CD4-positive, alpha-beta T cell treated with Interleukin-6 for 4 hours (primary cell): ENCODE measurements around the gene PDCD1.
"Not testable (repeated sequence)": the region's sequence is repeated elsewhere in the genome, so short reads cannot be mapped to it uniquely, and the experiment has no call there.

Experiments
- DNase-seq: peaks from one replicate; pipeline ENCODE4 v3.0.0-alpha.2; 2020; ENCODE audit warnings: mixed read lengths

PDCD1 gene

DNA sequence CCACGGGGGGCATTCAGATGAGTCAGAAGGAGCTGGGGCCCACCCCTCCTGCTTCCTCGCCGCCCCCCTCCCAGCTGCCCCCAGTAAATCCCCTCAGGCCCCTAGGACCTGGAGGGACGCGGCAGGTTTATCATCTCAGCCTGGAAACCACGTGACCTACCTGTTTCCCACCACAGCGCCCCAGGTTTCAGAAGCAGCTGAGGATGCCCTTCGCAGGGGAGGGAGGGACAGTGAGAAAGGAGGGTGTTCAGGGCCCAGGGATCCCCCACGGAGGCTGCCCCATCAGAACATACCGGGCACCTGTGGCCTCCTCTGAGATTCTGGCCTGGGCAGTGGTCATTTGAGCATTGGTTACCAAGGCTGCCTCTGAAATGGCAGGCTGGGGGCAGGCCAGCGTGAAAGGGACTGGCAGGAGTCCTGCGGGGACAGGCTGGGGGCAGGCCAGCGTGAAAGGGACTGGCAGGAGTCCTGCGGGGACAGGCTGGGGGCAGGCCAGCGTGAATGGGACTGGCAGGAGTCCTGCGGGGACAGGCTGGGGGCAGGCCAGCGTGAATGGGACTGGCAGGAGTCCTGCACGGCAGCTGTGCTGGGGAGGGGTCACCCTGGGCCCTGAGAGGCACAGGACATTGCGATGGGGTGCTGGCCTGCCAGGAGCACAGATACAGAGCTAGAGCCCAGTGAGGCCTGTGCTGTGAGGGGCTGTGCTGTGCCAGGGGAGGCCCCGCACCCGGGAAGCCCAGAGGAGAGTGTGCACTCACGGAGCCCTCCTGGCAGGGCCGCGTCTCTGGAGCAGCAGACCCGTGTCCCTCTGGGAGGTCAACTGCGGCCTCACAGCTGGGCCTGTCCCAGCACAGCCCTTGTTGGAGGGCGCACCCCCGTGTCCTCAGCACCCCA is 48.1 kb downstream of the PDCD1 start:
- no peak for DNase-seq

DNA sequence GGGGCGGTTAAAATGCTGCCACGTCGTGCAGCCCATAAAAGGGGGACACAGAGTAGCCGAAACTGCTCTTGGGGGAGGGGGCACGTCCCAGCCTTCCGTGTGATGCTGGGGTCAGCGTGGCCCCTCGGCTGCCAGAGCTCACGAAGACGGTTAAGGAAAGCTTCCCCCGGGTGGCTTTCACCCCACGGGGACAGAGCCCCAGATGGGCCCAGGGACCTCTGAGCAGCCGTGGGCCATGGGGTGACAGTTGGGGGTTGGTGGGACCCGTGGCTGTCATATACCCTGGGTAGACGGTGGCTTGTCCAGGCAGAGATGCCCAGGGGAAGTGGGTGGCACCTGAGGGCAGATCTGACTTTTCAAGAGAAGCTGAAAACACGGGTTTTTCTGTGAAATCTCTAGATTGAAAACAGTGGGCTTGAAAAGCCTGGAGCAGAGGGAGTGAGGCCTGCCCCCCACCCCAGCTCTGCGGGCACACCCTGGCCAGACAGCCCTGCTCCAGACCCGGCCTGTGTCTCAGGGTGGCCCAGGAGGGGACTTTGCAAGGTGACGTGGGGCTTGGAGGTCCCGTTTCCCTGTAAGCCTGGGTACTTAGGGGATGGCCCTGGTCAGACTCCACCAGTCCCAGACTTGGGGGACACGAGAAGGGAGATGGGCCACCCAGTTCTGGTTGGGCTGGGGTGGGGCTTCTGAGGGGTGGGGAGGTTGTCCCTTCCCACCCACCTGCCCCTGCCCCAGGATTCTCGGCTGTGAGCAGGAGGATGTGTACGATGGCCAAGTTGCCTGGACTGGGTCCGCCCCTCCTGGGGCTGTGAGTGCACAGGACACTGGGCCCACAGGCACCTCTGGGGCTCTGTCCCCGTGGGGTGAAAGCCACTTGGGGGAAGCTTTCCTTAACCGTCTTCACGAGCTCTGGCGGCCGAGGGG is 49.0 kb downstream of the PDCD1 start:
- no peak for DNase-seq

DNA sequence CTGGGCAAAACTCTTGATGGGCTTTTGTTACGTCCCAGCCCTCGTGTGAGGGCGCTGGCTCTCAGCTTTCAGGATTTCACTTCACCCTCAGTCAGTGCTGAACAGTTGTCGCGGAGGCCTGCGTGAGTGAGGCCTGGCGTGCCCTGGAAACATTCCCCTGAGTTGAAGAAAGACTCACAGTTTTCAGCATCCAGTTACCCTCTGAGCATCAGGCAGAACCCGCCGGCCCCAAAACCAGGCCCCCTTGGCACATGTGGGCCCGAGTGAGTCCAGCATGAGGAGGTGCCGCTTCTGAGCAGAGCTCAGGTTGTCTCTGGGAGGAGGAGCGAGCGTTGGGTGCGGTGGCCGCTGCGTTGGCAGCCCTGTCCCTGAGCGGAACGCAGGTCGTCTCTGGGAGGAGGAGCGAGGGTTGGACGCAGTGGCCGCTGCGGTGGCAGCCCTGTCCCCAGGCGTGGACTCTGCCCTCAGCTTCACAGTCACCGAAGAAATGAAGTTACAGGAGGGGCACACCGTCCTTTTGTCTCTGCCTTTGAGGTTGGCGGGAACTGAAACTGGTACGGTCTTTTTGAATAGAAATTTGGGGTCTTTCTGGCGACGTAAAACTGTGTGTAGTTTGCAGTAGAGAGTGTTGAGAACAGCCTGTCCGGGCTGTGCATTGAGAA is 49.8 kb downstream of the PDCD1 start, which contains the start of gene NEU4:
TSS of gene NEU4 (plus strand) at position 473 of the 662 bp plus-strand sequence. CDS start 5,292 bp downstream, outside the sequence.
- DNase-seq = no peak

DNA sequence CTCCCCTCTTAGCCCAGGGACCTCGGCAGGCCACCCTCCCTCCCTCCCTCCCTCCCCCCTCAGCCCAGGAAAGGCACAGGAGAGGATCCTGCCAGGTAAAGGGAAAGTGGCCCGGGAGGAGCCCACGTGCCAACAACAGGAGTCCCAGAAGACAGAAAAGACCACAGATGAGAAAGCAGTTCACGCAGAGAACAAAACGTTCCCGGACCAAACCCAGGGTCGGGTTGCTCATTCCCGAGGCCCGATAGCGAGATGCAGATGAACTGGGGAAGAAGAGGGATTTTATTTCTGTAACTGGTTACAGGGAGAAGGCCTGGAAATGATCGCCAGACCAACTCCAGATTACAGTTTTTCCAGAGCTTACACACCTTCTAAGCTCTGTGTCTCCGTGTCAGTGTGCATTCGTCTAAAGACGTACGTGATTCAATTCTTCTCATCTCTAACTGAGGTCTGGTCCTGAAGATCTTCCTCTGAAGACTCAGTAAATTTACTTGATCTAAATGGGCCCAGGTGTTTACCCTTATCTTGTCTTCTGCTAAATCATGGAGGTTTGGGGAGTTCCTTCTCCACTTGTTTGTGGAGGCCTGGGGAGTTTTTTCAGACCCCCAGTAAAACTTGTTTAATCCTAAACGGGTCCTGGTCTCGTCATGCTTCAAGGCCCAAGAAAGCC is 50.5 kb downstream of the PDCD1 start:
- DNase-seq = no peak

DNA sequence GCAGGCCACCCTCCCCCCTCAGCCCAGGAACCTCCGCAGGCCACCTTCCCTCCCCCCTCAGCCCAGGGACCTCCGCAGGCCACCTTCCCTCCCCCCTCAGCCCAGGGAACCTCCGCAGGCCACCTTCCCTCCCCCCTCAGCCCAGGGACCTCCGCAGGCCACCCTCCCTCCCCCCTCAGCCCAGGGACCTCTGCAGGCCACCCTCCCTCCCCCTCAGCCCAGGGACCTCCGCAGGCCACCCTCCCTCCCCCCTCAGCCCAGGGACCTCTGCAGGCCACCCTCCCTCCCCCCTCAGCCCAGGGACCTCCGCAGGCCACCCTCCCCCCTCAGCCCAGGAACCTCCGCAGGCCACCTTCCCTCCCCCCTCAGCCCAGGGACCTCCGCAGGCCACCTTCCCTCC is 52.5 kb downstream of the PDCD1 start:
- DNase-seq = not testable (repeated sequence)

DNA sequence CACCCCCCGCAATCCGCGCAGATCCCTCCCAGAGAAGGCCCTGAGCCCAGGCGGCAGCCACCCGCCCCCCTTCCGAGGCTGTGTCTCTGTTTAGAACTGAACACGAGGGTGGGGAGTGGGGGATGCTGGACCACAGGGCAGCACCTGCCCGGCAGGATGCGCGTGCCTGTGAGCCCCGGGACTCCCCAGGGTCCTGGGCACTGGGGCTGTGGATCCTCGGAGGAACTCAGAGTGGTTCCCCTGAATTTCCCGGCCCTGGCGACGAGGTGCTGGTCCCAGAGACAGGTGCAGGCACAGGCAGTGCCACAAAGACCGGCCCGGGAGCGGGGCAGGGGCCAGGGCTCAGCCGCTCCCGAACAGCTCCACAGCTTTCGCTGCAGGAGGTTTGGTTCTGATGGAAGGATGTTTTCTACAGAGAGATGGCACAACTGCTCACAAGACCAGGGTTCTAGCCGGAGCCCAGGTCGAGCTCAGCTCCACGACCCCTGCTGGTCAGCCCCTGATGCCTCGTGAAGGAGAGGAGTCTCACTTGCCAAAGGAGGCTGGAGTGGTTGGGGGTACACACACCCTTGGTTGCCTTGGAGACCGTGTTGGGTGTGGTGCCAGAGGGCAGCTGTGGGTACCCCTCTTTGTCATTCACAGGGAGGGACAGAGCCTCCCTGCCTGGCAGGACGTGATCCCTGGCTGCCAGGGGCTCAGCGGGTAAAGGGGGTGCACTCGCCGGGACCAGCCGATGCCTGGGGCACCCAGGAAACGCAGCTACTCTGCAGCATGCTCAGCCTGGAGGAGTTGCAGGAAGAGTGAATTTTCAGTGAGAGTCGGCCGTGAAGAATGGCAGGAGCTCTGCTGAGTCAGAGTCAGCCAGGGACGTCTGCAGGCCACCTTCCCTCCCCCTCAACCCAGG is 54.1 kb downstream of the PDCD1 start:
- no peak for DNase-seq

DNA sequence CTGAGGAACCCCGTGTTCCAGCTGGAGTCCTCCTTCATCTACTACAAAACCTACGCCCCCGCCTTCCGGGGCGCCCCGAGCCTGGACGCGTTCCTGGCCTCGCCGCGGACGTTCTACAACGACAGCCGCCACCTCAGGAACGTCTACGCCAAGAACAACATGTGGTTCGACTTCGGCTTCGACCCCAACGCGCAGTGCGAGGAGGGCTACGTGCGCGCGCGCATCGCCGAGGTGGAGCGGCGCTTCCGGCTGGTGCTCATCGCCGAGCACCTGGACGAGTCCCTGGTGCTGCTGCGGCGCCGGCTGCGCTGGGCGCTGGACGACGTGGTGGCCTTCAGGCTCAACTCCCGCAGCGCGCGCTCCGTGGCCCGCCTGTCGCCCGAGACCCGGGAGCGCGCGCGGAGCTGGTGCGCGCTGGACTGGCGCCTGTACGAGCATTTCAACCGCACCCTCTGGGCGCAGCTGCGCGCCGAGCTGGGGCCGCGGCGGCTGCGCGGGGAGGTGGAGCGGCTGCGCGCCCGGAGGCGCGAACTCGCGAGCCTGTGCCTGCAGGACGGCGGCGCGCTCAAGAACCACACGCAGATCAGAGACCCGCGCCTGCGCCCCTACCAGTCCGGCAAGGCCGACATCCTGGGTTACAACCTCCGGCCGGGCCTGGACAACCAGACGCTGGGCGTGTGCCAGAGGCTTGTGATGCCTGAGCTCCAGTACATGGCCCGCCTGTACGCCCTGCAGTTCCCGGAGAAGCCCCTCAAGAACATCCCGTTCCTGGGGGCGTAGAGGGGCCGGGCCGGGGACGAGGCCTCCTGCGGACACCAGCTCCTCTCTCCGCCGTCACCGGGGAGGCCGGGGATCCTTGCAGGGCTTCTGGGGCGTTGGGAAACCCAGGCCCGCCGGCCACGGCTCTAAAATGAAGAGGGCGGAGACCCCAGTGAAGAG is 55.0 kb downstream of the PDCD1 start:
- DNase-seq = peak; percentile 39

DNA sequence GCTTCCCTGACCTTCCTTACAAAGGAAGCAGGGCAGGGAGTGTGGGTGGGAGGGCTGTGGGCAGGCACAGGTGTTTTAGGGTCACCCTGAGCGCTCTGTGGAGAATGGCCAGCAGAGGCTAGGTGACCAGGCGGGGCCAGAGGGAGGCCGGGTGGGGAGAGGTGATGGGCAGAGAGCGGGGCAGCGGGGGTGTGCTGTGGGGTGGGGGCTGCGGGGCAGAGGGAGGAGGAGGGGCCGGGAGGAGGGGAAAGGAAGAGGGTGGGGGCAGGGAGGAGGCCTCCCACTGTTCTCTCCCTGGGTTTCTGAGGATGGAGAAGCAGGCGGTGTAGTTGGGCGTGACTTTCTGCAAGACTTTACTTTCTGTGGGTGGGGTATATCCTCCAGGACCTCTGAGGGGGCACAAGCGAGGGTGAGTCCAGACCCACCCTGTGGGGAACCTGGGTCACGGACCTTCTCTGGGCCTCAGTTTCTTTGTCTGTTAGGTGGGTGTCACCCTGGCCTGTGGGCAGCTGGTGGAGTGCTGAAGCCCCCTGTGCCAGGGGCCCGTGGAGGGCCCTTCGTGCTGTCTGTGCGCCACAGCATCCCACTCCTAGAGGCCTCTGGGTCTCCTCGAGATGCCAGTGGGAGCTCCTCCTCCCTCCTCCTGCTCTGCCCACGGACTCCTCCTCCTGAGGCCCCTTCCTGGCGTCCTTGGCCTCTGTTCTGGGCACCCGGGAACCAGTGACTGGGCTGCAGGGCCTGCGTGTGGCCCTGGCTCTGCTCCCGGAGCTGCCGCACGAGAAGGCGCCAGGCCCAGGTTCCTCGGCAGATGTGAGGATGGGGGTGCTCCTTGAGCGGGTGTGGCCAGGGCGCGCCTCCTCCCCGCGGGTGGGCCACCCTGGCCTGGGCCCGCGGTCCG is 56.0 kb downstream of the PDCD1 start:
- no peak for DNase-seq

DNA sequence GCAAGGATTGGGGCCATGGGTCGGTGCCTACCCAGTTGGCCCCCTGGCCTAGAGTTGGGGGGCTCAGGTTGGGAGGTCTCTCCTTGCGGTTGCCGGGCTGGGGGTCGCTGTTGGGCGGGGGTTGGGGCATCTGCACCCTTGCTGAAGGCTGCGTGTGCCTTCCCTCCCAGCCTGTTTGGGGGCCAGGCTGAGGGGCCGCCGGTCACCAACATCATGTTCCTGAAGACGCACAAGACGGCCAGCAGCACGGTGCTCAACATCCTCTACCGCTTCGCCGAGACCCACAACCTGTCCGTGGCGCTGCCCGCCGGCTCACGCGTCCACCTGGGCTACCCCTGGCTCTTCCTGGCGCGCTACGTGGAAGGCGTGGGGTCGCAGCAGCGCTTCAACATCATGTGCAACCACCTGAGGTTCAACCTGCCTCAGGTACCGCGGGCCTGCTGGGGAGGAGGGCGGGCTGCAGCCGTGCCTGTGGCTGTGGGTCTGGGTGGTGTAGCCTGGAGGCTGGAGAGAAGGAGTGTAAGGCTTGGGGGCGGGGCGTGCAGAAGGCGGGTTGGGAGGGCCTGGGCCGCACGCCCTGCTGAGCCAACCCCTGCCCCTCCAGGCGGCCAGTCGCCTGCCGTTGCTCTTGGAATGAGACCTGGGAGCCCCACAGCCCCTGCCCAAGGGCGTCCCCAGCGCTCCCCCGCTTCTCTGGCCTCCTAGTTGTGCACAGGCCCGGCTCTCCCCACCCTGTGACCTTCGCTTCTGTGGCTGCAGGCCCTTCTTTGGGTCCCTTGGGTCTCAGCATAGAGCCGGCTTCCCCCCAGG is 56.9 kb downstream of the PDCD1 start:
- DNase-seq = no peak

DNA sequence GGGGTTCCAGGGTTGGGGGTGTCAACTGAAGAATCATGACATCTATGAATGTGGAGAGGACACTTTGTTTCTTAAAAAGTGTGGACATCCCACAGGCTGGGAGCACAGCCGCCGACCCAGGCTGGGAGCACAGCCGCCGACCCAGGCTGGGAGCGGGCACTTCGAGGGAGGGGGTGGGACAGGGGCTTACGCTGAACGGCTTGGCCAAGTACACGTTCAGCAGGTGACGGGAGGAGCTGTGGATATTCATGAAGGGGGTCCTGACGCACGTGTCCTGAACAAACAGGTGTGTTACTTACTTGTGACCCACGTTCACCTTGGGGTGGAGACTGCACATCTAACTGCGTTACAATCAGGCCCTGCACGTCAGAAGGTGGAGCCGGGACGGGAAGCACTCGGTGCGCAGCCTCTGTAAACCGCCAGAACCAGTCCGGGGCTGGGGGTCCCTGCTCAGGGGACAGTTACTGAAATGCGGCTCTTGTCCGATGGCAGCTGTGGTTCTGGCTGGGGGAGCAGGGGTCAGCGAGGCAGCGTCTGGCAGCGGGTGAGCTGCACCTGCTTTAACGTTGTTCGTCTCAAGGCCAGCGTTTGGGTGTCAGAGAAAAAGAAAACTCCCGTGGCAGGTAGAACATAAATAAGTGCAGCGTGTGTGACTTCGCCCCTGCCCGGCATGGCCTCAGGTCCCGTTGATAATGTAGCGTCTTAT is 58.3 kb downstream of the PDCD1 start:
- not testable (repeated sequence) for DNase-seq
